ENCODE results near the gene ALOX15.
"Not testable (repeated sequence)": the region's sequence is repeated elsewhere in the genome, so short reads cannot be mapped to it uniquely, and the experiment has no call there.

Gene ALOX15

DNA sequence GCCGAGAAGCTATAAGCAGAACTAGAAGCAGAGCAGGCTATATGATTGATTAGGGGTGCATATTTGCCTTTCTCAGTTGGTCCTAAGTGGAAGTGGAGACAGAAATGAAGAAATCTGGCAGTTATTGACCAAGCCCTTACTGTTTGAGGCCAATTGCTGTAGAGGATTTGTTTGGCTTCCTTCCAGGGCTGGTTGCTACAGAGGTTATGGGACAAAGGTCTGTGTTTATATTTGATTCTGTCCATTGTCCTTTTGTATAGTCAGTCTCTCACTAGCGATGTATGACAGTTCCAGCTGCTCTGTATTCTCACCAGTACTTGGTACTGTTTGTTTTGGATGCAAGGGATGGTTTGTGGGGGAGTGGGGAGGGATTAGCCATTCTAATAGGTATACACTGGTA is 7.3 kb upstream of the ALOX15 start:
- DNase-seq (ENCODE audit: low read depth): no peak

DNA sequence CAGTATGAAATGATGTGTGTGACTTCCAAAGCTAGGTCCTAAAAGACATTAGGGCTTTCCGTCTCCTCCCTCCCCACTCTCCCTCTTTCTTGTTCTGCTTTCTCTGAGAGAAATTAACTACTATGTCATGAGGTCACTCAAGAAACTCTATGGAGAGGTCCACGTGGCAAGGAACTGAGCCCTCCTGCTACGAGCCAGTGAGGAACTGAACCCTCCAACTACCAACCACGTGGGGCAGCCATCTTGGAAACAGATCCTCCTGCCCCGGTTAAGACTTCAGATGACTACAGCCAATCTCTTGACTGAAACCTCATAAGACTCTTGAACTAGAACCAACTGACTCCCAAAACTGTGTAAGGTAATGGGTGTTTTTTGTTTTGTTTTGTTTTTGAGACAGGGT is 4.2 kb upstream of the ALOX15 start:
- DNase-seq (ENCODE audit: low read depth): no peak

DNA sequence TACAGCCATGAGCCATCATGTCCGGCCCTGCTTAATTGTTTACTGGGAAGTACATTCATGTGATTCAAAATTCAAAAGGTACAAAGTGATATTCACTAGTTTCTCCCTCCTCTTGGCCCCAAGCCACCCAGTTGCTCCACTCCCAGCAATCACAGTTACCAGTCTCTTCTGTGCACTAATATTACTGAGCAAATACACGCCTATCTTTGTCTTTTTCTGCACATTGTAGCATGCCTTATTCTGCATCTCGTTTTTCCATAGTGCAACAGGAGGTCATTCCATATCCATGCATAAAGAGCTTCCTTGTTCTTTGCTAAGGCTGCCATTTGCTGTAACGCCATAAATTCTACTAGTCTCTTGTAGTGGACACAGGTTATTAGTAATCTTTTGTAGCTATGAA is 2.2 kb upstream of the ALOX15 start:
- no peak for DNase-seq (ENCODE audit: low read depth)

DNA sequence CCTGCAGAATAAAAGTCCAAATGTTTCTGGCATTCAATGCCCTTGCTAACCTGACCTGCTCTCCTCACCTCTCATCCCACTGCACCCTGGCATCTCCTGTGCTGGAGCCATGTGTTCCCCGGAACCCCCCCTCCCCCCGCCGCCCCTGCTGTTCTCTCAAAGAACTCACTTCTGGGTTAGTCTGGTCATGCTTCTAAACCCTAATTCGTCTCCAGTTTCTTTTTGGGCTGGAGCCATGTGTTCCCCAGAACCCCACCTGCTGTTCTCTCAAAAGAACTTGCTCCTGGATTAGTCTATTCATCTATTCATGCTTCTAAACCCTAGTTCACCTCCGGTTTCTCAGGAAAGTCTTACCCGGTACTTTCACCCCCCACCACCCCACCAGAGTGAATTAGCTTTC is 808 bp upstream of the ALOX15 start:
- DNase-seq (ENCODE audit: low read depth): no peak

DNA sequence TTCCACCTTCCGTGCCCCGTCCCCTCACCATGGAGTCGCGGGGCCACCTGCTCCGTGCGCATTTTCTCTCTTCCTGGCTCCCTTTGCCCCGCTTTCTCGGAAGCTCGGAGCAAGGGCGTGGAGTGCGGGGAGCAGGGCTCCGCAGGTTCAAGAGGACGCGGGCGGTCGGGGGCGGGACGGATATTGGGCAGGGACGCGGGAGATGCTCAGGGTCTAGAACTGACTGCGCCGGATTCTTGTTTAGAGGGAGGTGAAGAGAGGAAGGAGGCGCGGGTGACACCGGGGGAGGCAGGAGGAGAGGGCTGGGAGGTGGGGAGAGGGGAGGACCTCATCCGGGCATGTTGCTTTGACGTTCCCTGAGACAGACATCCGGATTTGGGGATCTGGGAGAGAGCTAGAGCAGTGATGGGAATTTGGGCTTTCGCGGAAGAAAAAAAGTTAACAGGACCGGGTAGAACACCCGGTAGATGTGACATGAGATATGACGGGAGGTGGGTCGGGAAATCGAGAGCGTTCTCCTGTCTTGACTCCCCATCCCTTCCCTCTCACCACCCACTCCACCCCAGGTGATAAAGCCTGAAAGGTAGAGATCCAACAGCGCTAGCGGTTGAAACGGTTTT is 799 bp downstream of the ALOX15 start:
- not testable (repeated sequence) for DNase-seq (ENCODE audit: low read depth)

DNA sequence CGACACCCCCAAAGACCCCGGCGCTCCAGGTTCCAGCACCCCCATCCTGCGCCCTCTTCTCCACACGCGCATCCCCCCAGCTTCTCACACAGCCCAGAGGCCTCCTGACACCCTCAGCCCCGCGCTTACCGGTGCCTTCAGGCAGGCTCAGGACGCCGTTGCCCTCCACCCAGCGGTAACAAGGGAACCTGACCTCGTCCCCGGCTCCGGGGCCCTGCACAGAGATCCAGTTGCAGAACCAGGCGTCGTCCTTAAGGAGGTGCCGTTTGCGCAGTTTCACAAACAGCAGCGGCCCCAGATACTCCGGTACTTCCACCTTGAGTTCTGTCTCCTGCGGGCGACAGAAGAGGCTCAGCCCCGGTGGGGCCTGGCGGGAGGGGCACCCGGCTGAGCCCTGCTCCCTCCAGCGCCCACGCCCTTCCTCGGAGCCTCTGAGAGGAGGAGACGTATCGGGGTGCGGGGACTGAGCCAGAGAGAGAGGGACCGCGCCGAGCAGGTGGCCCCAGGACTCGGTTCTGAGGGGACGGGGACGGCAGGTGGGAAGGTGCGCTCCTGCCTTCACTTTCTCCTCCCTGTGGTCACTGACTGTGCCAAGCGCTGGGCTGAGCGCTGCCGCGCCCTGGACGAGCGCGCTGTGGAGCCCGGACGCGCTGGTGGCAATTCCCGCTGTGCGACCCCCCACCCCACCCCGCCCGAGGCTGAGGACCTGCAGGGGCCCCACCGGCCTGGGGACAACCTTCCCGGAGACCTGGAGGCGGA is 2.0 kb downstream of the ALOX15 start:
- DNase-seq (ENCODE audit: low read depth): peak; percentile 8

DNA sequence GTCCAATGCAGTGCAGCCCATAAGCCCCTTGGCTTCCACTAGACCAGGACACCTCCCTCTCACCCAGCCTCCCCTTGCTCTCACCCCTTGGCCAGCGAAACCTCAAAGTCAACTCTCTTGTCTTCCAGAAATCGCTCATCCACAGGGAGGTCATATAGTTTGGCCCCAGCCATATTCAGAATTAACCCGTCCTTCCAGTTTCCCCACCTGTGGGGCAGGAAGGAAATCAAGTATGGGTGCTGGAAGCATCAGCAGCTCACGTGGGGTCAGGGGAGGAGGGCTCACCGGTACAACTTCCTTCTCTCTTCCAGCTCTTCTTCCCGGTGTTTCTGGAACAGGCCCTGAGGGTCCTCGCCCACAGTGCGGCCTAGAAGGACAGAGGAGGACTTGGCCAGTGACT is 2.7 kb downstream of the ALOX15 start:
- not testable (repeated sequence) for DNase-seq (ENCODE audit: low read depth)

DNA sequence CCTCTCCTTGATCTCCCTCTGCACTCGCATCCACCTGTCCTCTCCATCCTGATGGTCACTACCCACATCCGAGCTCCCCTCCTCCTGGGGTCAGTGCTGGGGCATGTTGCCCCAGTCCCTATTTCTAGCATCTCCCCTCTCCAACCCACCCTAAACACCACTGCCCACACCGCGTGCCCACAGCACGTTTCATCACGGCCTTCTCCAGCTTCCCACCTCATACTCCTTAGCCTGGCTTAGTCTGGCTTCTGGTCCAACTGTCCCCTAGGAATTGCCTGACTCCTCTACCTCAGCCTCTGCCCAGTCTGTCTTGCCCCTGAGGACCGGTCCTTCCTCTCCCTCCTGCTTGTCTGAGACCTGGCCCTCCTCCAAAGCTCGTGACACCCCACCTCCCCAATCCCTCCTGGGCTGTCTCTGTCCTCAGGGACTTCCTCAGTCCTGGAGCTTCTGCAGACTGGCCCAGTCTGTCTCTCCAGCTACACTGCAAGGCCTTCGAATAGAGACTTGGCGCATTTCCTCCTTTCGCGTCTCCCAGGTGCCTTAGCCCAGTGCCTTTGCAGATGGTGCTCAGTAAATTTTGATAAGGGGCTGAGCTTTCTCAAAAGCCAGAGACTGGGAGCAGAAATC is 4.9 kb downstream of the ALOX15 start:
- no peak for DNase-seq (ENCODE audit: low read depth)

DNA sequence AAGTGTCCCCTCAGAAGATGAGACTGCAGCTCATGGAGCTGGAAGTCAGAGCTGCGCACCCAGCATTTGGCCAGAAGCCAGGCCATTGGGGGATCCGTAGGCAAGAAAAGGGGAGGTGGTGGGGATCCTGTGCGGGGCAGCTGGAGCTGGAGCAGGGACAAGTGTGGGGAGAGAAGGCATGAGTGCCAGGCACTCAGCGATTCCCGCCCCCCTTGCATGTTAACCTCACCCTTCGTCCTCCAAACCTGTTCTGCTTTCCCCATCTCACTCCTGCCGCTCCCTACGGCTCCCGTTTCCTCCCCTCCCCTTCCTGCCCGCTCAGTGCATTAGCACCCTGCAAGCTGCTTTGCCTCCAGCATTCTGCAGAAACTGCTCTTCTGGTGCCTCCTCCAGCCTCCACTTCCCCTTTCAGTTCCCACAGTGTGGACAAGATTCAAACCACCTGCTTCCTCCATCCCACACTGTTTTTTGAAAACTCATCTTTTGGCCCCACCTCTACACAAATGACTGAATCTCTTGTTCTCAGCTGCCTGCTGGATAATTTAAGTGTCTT is 5.6 kb downstream of the ALOX15 start:
- DNase-seq (ENCODE audit: low read depth): no peak

DNA sequence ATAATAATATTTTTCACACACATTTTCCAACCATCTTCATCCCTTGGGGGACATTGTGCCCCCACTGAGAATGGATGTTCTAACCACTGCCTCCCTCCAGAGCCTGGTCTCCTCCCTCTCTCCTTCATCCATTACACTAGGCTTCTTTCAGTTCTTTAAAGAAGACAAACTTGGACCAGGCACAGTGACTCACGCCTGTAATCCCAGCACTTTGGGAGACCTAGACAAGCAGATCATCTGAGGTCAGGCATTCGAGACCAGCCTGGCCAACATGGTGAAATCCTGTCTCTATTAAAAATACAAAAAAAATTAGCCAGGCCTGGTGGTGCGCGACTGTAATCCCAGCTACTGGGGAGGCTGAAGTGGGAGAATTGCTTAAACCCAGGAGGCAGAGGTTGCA is 6.5 kb downstream of the ALOX15 start:
- no peak for DNase-seq (ENCODE audit: low read depth)

DNA sequence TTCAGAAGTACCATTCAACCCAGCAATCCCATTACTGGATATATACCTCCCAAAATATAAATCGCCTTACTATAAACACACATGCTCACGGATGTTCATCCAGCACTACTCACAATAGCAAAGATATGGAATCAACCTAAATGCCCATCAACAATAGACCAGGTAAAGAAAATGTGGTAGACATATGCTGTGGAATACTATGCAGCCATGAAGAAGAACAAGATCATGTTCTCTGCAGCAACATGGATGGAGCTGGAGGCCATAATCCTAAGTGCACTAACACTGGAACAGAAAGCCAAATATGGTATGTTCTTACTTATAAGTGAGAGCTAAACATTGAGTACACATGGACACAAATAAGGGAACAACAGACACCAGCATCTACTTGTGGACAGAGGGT is 7.8 kb downstream of the ALOX15 start:
- DNase-seq (ENCODE audit: low read depth): no peak

DNA sequence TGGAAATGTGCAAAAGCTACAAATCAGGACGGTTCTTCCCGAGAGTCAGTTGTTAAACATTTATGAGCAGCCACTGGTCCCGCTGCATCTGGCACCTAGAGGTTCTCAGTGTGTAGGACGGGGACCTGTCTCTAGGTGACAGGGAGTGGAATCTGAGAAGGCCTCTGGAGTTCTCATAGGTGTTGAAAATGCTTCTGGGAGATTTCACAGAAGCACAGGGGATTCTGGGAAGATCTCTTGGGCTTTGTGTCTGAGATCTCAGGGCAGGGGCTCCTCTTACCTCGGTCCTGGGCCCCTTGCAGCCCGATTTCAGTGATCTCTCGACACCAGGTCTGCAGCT is 8.9 kb downstream of the ALOX15 start:
- DNase-seq (ENCODE audit: low read depth): no peak

DNA sequence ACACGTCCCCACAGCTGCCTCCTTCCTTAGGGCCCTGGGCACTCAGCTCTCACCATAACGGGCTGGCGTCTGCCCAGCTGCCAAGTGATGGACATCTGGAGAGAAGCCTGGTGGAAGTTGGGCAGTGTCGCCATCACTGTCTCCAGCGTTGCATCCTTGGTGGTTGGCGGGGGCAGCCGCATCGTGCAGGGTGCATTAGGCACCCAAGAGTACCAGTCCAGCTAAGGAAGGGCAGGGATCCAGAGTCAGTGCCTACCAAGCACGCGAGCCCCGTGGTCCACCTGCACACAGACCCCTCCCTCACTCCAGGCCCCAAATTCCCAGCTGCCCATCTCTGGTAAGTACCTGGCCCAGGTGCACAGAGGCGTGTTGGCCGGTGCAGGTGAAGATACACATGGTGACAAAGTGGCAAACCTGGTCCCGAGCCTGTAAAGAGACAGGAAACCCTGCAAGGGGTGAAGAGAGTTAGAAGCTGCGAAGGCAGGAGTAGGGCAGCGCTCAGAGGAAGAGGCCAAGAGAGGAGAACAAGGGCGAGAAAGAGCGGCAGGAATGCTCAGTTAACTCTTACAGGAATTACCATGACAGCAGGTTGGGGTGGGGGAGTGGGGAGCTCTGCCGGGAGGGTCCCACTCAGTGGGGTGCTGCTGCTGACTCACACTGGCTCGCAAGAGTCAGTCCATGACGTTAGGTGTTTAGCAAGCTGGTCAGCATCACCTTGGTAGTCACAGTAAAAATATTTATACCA is 9.5 kb downstream of the ALOX15 start:
- DNase-seq (ENCODE audit: low read depth): no peak

DNA sequence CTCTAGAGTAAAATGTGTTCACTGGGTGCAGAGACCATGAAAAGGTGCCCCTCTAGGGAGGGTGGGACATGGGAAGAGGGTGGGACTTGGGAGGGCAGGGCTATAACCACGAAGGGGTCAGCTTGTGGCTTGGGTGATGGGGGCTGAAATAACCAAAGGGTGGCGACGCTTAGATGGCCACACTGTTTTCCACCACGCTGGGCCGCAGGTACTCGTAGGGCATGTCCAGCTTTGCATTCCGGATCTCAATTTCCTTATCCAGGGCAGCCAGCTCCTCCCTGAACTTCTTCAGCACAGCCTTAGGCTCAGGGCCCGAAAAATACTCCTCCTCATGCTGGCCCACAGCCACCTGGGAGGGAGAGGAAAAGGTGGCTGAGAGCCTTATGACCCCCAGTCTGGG is 10.0 kb downstream of the ALOX15 start:
- no peak for DNase-seq (ENCODE audit: low read depth)

DNA sequence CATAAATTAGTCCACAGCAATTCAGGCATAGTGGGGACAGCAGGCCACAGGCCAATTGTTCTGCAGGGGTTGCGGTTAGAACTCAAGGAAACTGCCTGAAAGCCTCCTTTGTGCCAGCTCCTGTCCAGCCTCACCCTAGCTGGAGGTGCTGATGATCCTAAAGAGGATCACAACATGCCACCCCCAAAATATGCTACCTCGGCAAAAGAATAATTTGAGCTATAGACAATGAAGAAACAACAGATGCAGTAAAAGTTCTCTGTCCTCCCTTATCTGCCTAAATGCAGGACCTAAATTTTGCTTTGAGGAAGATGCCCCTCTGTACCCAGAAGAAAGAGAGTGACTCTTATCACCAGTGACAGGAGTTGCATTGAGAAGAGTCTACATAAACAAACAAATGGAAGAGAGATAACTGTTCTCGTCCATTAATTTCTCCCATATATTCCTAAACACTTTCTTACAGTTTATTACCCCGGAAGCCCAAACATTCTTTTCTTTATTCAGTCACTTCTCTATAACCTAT is 14.7 kb downstream of the ALOX15 start:
- no peak for DNase-seq (ENCODE audit: low read depth)

DNA sequence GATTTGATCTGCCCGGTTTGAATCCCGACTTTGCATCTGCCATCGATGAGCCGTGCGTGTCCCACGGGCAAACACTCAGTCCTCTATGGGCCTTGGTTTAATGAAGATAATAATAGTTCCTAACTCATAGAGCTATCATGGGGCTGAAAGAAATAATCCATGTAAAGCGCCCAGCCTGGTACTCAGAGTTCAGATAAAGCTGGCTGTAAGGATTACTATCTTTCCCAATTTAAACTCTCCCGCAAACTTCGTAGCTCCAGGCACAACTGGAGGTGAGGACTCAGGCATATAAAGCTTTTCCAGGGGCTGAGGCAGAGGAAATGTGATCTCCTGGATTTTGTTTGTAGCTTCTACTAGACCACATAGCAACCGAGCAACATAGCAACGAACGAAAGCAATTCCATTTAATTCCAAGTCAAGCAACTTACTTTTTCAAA is 16.3 kb downstream of the ALOX15 start:
- DNase-seq (ENCODE audit: low read depth): no peak

DNA sequence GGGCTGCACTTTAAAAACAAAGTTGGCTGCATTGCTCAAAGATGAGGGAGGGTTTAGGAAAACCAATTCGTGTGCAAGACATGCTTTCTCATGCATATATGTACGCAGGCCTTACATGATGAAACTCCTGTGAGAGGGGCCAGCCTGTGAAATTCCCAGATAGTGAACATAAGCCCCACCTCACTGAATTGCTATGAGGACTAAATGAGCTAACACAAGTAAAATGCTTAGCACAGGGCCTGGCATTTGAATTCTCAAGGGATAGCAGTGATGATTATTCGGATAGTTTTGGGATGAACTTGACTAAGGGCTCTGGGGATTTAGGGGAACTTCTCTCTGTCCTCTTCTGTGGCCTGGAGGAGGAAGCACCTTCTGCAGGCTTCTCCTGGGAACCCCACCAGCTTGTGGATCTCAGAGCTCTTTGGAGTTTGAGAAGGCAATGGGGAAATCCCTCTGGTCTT is 17.0 kb downstream of the ALOX15 start:
- not testable (repeated sequence) for DNase-seq (ENCODE audit: low read depth)

DNA sequence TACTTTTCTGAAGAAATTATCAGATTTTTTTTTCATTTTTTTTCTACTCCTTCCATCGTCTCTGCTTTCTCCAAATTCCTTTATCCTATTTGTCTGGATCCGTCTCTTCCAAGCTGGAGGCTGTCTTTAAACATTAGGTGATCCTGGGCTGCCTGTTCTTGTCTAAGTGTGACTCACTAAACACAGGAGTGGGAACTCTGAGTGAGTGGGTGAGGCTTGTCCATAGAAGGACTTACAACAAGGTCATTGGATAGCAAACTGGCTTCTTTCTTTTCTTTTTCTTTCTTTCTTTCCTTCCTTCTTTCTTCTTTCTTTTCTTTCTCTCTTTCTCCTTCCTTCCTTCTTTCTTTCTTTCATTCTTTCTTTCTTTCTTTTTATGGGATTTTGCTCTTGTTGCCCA is 18.2 kb downstream of the ALOX15 start:
- DNase-seq (ENCODE audit: low read depth): no peak

DNA sequence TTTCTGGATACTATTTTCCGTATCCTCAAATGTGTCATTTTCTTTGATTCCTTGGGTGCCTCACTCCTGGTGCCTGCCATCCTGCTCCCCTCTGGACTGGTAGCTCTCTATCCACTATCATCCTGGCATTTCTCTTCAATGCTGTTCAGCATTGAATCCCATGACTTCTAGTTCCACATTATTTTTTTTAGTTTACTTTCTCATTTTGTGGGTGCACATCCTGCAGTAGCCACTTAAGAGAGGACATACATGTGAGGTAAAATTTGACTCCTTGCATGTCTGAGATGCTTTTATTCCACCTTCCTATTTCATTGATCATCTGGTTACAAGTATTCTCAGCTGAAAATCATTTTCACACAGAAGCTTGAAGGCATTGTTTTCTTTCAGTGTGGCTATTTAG is 19.1 kb downstream of the ALOX15 start:
- no peak for DNase-seq (ENCODE audit: low read depth)

DNA sequence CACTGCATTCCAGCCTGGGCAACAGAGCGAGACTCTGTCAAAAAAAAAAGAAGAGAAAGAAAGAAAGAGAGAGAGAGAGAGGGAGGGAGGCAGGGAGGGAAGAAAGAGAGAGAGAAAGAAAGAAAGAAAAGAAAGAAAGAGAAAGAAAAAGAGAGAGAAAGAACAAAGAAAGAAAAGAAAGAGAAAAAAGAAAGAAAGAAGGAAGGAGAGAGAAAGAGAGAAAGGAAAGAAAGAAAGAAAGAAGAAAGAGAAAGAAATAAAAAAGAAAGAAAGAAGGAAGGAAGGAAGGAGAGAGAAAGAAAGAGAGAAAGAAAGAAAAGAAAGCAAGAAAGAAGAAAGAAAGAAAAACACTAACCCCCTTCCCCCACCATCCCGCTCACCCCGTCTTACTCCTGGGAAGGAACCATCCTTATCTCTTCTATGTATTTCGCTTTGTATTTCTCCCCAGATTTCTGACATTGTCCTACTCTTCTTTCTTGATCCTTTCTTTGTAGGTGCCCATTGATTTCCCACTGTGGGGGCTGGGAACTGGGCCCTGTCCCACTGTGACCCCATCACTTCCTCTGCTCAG is 20.9 kb downstream of the ALOX15 start:
- no peak for DNase-seq (ENCODE audit: low read depth)

DNA sequence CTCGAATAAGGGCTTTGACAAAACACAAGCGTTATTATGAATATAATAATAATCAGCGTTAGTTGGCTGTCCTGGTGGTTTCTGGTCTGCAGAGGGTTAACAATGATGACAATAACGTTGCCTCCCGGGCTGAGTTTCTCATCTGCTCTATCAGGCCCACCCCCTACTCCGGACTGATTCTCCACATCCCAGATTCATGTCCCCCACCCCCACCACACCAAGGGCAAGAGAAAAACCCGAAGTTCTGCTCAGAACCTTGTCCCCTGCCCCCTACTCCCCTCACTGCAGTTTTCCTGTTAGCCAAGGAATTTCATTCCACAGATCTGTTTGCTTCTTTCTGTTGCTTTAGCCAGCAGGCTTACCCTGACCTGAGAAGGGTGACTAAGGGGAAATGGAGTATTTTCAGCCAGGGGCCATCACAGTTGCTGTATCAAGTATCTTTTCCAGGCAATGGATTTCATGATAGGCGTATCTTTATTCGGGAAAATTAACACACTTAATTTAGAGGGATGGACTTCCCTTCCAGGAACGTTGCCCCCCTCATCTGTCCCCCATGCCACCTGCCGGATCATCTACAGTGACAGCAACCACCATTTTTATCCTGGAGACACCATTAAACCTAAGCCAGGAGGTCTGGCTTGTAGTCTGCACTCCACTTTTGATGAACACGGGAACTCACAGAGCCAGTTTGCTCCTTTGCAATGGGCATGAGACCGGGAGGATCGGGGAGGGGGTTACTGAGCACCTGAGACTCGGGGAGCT is 23.7 kb downstream of the ALOX15 start:
- DNase-seq (ENCODE audit: low read depth): no peak

Measured in activated T-cell treated with anti-CD3 and anti-CD28 coated beads for 24 hours (primary cell).